ENCODE measurements around the gene TRIM47.
A peak's percentile ranks its signal among the peaks of the same experiment; 100 is the strongest.

Gene TRIM47

DNA sequence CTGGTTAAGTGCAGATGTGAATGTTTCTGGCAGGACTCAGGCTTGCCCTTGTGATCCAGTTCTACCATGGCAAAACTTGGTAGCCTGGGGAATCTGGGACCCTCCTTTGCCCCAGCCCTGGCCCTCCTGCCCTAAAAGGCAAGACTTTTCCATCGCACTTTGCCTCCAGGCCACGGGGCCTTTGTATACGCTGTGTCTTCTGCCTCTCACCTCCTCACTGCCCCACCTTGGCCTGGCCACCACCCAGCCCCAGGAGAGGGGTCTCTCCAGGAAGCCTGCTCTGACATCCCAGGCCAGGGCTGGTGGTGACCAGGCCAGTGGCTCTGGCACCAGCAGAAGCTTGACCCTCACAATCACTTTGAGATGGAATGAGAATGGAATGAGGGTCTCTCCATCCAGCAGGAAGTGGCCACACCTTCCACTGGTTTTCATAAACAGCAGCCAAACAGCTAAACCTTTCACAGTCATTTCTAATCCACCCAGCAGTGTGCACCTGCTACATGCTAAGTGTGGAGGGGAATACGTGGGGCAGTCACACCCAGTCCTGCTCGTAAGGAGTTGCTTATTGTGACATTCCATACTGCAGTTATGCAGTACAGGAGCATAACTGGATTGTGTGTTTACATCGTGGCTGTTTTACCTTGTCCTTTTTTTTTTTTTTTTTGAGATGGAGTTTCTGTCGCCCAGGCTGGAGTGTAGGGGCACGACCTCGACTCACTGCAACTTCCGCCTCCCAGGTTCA lies 27.9 kb upstream of the TRIM47 start:
- no peak for DNase-seq

- peak; percentile 87 for DNase-seq
Observed at GRCh38 chr17:75904749-75905521, 26.6 kb upstream of the TRIM47 start, which contains the start of gene MRPL38. MRPL38 (minus strand) TSS chr17:75904884; CDS start chr17:75904875, 9 bp downstream.

DNA sequence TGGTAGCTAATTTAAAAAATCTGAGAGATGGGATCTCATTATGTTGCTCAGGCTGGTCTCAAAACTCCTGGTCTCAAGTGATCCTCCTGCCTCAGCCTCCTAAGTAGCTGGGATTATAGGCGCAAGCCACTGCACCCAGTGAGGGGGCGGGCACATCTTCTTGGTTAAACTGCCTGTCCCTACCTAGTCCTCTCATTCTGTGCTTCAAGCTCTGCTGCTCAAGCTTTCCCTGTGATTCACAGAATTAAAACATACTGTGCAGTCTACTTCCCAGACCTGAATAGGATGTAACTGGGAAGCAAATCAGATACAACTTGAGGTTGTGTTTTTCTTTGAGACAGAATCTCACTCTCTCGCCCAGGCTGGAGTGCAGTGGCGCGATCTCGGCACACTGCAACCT lies 24.0 kb upstream of the TRIM47 start:
- DNase-seq, result no peak

DNA sequence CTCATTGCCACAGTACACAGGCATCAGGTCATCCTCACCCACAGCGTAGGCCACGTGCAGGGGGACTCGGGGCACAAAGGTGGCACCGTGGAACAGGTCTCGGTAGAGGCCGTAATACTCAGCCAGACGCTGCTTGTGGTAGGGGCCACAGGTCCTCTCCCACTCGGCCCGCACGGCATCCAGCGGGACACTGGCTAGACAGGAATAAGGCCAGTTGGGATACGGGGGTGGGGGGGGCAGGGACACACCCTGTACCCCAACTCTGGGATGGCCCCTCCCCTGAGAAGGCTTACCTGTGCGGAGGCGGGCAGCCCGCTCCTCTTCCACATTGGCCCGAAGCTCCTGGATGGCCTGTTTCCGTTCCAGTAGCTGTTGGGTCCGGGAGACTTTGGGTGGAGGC lies 23.3 kb upstream of the TRIM47 start:
- no peak for DNase-seq

DNA sequence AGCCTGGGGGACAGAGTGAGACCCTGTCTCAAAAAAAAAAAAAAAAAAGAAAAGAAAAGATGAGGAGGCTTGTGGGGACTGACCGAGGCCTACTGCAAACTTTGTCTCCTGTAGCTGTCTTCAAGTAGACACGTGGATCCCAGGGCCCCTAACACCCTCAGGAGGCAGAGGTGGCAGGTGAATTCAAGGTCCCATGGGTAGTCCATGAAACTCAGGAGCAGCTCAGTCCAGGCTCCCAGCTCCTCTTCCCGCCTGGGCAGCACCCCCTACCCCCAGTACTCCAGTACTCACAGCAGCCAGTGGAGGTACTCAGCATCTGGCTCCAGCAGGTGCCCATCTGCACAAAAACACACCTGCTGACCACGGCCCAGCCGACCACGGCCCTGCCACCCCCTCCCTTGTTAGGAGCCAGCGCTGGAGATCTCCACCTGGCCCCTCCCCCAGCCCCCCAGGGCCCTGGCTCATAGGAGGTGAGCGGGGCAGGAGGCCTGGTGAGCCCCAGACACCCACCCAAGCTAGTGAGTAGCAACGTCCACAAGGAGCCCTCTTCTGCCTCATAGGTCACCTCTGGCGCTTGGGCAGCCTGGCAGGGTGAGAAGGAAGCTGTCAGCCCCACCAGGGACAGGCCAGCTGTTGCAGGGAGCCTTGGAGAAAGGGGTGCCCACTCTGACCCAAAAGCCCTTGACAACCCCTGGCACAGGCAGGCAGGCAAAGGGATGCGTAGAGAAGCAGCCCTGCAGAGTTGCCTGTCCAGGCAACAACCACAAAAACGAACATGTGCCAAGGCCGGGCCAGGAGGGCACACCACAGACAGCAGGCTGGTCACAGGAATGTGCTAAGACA lies 22.5 kb upstream of the TRIM47 start:
- no peak for DNase-seq

DNA sequence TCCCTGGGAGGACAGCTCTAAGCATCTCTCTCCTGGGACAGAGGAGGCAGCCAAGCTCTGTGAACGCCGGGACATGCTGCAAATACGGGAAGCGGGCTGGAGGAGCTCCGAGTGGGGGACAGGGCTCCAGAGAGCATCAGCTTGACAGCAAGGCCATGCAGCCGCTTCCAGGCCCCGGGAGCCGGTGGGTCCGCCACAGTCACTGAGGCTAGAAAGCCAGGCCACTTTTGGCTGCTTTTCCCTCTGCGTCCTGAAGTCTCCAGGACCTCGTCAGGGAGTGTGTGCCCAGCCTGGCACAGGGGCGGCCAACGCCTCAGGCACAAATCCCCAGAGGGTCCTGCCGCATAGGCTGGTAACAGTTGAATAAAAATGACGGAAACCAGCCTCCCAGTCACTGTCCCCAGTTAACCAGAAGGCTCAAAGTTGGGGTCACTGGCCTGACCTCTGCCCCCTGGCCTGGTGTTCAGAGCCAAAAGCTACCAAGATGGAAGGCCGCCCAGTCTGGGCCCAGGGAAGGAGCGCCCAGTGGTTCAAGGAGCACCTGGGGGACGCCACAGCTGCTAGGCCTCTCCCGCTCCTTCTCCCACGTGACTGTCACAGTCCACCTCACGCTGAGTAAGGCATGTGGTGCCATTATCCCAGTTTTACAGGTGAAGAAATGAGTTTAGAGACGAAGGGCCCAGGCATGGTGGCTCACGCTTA lies 21.5 kb upstream of the TRIM47 start:
- DNase-seq, result no peak

DNA sequence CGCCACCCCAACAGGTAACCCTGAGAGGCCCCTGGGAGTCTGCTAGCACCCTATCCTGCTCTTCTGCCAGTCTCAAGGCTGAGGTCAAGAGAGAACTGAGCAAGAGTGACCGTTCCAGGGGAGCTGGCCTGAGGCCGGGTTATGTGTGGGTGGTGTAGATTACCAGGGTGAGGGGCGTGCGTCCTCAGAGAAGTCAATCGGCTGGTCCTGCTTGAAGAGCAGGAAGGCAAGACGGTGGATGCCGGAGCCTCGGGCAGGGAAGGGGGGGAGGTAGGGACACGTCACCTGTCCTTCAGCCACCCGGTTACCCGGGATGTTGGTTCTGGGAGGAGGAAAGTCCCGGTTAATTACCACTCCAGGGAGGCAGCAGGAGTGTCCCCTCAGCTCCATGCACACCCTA lies 21.0 kb upstream of the TRIM47 start:
- no peak for DNase-seq

- no peak for DNase-seq
Observed at GRCh38 chr17:75898791-75899190, 20.4 kb upstream of the TRIM47 start.

- DNase-seq, result no peak
Observed at GRCh38 chr17:75898065-75898464, 19.7 kb upstream of the TRIM47 start.

GRCh38 chr17:75897160-75898019 lies 19.0 kb upstream of the TRIM47 start:
- no peak for DNase-seq

DNA sequence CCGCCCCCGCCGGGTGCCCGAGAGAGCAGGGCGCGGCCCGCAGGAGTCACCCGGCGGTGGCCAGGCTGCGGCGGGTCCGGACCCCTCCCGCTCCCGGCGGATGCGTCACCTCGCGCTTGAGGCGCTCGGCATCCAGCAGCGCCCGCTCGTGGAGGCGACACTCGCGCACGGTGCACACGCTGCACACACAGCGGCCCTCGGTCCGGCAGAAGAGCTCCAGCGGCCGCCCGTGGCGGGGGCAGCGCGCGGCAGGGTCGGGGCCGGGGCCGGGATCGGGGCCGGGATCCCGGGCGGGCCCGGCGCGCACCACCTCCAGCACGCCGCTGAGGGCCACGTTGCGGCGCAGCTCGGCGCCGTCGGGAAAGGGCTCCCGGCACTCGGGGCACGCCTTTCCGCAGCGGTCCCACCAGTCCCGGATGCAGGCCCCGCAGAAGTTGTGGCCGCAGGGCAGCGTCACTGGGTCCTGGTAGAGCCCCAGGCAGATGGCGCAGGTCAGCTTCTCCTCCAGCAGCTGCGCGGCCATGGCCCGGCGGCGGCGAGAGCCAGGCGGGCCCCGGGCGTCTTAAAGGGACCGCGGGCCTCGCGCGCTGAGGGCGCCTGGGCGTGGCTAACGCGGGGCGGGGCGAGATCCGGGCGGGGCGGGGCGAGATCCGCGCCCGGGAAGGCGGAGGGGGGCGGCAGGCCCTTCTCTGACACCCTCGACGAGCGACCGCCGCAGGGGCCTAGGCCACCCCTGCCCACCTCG lies 18.2 kb upstream of the TRIM47 start, which contains the start of gene TRIM65:
Gene TRIM65 (minus strand): TSS at position 537 of the 745 bp plus-strand sequence. CDS start 14 bp downstream, at position 523.
- peak; percentile 50 for DNase-seq

GRCh38 chr17:75895370-75896155 lies 17.2 kb upstream of the TRIM47 start:
- no peak for DNase-seq

DNA sequence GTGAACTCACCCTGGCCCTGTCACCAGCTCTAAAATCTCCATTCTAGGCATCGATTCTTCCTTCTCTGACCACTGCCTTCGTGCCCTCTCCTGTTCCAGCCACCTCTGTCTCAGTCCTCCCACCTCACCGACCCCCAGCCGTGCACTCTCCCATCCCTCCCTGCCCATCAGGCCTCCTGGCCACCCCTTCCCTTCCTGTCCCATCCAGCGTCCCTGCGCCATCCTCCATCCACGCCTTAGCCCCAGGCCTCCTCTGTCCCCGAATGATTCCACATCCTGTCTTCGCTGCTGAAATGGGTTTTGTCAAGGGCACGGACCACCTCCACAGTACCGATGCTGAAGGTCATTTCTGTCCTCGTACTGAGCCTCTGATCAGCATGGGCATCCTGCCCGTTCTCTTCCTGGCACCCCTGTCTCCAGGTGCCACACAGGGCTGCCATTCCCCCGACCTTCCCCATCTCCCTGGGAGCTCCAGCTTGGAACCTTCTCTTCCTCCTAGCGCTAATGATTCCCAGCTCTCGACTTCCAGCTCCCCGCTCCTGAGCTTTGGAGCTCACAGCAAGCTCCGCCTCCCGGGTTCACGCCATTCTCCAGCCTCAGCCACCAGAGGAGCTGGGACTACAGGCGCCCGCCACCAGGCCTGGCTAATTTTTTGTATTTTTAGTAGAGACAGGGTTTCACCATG lies 15.8 kb upstream of the TRIM47 start:
- DNase-seq, result no peak

DNA sequence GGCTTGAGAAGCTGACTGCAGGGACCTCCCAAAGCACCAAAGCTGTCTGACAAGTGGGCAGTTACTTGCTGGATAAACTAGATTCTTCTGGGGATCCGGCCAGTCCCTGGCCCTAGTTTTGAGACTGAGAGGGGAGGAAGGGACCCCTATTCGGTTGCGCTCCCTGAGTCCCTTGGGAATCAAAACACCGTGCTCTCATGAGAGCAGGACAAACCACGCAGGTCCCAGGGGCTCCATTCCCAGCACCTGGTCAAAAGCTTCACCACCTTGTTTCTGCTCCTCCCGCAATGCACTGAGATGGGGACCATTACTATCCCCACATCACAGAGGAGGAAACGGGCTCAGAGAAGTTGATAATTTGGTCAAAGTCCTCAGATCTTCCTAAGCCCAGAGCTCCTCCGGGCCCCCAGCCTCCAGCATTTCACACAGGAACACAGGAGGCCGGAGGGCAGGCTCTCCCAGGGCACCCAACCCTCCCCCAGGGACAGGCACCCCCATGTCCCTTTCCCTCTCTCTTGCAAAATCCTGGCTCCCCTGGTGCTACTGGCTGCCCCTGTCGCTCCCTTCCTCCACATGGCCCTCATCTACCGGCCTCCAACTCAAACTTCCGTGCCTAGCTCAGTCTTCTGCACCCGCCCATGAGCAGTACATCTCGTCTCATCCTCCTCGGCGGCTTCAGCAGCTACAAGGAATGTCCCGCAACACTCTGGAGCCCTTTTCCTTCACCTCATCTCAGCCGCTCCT lies 15.1 kb upstream of the TRIM47 start:
- no peak for DNase-seq

GRCh38 chr17:75892556-75893224 lies 14.3 kb upstream of the TRIM47 start:
- no peak for DNase-seq

DNA sequence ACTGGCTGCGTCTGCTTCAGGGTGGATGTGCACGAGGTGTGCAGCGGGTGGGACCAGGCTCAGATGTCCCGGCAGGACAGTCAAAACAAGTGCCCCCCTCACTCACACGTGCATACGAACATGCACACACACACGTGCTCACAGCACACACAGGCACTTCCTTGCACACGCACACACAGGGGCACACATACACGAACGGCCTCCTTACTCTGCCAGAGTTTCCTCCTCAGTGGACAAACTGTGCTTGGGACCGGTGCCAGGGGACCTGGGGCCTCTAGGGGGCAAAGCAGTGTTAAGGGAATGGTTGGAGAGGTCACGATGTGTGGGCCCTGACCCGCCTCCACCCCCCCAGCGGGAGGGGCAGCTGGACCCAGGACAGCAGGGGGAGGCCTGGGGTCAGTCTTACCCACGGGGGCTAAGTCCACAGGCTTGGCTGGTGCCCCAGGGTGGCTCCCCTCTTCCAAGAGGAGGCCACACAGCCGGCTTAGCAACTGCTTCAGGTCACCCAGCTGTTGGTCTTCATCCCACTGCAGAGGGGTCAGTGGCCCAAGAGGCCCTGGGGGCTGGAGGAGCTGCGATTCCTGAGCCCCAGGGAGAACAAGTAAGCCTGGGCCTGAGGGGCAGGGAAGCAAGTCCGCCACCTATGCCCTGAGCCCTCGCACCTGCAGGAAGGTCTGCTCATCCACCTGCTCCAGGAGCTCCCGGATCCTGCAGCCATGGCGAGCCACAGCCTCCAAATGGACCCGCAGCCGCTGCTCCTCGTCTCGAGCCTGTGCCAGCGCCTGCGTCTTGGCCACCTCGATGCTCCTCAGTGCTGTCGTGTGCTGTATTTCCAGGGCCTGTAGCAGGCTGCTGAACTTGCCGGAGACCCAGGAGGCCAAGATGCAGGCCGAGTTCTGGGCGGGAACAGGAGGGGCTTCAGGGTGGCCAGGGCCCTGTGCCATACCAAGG lies 13.5 kb upstream of the TRIM47 start:
- no peak for DNase-seq

Data from NCI-H2029 (cell line).